Stimulated activated CD4-positive, alpha-beta T cell treated with anti-CD3 and anti-CD28 coated beads, Interleukin-2, amount 100 ng/mL, for 4 hours (primary cell): Measurements from ENCODE around the gene RHBG.

ENCODE experiments used
- DNase-seq: peaks from one replicate; pipeline ENCODE4 v3.0.0-alpha.2; 2020; ENCODE audit warnings: low read depth

The RHBG gene

DNA sequence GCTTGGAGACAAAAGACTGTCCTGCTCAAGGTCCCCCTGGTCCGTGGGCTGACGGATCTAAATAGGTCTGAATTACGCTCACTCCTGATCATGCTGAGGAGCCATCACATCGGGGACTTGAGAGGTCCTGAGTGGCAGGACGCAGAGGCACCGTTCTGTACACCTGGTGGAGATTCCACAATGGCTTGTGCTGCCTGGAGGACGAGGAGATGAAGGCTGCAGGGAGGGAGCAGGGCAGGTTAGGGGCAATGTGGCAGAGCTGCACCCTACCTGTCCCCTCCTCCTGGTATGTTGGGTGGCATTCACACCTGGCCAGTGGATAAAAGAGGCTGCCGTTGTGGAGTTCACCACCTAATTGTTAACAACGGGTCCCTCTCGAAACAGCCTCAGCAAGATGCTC lies 38.7 kb downstream of the RHBG start:
- no peak for DNase-seq

DNA sequence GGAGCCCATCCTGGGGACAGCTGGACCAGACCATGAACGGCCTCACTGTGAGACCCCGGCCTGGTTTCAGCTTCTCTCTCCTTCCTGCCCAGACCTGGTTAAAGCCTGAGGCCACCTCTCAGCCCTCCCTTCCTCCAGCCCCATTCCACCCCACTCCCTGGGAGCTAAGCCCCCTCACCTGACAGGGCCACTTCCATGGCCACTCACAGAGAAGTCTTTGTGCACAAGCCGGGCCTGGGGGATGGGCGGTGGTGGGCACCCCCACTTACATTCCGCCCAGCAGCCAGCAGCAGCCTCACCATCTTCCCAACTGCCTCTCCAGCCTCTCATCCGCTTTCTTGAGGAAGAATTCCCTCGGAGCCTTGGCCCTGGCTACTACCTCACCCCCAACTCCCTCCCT lies 40.4 kb downstream of the RHBG start:
- no peak for DNase-seq

DNA sequence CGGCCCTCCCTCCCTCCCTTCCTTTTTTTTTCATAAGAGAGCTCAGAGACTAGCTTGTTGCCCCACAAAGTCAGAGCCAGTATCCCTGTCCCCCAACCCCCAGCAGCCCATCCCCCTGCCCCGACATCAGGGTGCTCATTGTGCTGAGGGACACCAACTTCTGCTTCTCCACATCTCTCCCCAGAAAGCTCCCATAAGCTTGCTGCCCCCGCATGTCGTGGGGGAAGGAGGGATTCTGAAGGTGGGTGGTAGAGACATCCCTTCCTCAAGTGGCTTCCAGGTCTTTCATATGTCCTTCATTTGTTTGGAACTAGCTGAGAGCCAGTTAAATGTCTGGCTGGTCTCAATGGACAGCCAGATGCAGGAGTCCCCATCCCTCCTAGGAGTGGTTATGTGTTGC lies 41.2 kb downstream of the RHBG start:
- DNase-seq, result no peak

DNA sequence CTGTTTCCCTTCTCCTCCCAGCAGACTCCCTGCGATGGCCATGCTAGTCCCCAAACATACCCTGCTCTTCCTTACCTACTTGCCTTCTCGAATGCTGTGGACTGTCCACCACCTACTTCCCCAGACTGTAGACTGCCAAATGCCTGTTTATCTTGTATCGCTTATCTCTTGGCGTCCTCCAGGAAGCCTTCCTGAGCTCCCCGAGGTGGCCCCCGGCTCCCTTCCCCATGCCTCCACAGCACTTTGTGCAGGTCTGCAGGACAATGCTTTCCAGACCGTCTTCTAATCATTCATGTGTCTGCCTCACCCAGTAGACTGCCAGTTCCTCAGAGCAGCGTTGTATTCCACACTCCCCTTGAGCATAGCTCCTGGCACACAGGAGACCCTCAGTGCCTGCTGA lies 41.7 kb downstream of the RHBG start:
- no peak for DNase-seq

DNA sequence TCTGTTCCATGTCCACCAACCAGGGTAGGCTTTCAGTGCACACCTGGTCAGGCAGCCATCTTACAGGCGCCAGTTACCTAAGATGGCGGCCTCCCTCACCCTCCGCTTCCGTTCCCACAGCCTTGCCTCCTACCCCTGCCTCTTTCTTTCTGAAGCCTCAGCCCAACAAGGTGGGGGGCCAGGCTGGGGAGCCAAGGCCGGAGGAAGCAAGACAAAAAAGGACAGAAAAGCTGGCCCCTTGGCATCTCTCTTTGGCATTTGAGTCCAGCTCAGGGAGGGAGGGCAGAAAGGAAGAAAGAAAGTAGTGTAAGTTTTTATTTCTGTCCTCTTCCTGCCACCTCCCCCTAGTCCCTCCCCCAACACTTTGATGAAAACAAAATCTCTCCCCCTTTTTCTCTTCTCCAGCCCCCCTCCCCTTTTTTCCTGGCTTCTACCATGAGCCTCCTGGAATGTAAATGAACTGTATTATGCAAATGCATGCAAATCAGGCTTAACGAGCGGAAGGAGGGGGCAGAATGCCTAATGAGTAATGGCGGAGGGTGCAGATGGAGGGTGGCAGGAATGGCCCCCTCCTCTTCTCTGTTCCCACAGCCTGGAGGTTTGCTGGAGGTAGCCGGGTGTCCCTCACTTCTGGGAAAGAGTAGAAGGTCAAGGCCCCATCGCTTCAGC lies 43.8 kb downstream of the RHBG start:
- DNase-seq, result no peak

DNA sequence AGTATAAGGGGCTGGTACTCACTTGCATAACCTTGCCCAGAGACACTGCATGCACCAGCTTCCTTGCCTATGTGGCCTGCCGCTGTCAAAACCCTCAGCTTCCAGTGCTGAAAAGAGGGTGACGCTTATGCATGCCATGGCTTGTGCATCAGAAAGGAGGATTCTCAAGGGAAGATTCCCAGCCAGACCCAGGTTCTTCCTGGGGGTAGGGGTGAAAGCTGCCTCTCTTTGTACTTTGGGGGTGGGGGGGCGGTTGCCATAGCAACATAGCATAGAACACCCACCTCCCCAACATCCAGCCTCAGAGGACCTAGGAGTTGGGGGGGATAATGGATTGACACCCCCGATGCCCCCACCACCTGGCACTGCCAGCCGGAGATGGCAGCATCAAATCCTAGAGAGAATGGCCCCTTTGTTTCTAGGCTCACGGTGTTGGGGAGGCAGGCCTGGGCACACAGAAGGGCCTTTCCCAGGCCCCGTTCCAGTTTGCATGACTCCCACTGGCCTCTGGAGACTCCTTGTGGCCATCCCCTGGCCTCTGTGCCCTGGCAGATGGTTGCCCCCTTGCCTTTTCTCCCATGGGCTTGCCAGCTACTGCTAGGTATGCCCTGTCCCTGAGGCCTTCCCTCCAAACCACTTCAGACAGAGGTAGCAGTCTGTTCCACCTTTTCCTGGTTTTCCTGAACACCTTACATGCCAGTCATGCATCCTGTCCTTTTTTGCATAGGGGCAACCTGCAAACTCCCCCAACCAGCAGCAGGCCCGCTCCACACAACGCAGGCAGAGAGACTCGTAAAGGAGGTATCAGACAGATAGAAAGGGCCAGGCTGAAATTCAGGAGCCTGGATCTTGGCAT lies 44.6 kb downstream of the RHBG start:
- no peak for DNase-seq

DNA sequence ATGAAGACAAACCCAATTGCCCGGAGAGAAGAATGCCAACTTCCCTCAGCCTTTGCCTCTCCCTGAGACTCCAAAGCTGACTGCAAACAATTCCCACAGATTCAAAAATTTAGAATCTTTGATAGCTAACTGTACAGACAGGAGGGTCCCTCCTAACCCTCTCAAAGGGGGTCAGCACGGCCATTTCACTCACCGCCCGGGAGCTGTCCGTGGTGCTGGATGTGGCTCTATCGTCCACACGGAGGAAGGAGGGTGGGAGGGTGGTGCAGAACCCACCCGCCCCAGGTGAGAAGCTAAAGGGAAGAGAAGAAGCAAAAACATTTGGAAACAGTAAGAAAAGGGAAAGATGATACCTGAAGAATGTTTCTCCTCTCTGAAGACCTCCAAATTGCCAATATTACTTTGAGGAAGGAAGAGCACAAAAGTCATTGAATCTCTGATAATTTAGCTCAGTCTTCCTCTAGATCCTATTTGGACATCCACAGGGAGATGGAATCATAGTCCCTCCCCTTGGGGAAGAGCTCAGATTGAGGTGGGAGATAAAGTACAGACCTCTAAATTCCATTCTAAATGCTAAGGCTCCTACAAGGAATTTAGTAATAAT lies 45.6 kb downstream of the RHBG start:
- no peak for DNase-seq

DNA sequence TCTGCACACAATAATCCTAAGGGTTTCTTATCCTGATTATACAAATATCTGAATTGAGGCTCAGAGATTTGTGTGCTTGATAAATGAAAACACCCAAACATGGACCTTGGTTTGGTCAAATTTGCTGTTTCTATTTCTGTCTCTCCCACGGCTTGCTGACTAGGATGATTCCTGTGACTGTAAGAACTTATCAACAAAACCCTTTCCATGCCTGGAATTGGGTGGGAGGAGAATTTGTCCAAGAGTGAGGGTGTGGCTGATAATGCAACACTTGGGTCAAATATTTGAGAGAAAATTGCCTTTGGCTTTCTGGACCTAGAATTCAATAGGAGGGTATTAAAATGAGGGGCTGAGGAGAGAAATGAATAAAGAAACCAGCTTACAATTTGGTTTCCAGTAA lies 48.0 kb downstream of the RHBG start:
- DNase-seq, result no peak

DNA sequence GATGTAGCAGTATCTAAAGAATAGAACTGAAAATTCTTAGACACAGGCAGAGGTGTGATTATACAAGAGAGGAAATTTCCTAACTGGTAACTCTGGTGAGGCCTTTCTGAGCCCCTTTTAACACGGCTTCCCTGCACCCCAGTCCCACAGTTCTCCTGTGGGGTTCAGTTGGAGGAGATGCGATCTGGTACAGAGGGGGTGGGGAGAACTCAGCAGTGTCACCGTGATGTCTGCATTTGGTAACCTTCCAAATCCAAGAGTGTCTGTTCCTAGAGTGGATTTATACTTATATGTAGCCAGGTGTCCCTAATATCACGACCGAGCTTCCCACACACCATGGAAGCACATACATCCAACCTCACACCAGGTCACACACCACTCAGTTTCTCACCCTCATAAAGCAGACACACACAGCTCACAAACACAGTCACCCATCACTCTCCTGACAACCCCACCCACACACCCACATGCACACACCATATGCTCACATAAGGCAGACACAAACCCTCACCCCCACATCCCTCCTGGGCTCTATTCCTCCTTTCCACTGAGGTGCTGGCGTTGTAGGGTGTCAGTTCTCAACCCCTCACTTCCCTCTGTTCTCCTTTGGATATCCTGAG lies 48.5 kb downstream of the RHBG start:
- no peak for DNase-seq

DNA sequence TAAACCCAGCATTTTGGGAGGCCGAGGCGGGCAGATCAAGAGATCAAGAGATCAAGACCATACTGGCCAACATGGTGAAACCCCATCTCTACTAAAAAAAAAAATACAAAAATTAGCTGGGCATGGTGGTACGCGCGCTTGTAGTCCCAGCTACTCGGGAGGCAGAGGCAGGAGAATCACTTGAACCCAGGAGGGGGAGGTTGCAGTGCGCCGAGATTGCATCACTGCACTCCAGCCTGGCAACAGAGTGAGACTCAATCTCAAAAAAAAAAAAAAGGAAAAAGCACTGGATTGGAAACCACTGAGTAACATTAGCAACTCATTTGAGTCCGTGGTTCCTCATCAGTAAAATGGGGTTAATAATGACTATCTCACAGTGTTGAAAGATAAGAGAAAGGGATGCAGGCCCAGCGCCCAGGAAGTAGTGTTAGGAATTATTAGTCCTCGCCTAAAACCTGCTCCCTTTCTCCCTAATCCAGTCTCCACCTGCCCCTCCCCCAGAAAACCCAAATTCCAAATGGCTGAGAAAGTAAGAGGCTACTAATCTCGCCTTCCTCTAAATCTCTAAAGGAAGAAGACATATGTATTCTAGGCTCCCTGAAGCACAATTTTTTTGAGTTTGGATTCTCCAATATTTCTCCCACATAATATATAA lies 49.5 kb downstream of the RHBG start:
- no peak for DNase-seq

DNA sequence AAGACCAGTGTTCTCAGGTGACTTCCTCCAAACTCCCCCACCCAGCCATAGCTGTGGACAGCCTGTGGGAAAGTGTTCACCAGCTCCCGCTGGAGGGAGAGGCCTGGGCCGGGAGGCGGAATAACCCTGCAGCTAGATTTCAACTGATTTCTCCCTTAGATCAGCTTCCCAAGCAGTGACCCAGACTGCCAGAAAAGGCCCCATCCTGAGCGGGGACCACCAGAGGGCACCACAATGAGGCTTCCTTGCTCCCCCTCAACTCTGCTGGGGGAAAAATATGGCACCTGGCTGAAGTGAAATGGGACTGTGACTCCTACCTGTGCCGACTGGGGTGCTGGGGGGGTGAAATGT lies 50.8 kb downstream of the RHBG start:
- no peak for DNase-seq

DNA sequence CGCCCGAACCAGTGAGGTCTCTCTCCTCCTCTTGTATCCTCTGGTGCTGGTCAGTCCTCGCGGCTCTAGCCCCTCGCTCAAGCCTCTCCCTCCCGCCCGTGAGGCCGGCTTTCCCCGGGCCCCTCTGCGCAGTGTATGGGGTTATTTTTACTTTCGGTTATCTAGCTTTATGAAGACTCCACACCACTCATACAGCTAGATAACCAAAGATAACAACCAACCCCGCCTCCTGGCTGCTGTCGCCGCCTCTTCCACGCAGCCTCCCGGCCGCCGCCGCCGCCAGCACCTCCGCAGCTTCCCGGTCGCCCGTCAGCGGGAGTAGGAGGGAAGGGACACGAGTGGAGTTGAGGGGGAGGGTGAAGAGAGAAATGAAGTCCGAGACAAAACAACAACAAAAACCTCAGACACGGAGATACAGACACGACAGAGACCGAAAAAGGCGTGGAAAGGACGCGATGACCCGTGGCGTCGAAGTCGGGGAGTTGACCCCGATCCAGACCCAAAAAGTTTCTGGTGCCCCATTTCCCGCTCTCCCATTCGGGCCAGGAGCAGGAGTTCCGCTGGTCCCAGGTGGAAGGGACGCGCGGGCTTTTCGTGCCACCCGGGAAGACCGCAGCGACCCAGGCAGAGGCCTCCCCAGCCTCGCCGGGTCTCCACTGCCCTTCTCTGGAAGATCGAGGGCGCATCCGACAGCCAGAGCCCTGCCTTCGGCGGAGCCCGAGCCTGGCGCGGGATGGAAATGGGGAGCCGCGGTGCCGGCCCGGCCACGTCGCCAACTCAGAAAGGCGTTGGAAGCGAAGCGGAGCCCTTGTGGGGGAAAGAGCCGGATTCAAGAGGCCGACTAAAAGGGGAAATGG lies 51.4 kb downstream of the RHBG start:
- DNase-seq, result peak; percentile 36

DNA sequence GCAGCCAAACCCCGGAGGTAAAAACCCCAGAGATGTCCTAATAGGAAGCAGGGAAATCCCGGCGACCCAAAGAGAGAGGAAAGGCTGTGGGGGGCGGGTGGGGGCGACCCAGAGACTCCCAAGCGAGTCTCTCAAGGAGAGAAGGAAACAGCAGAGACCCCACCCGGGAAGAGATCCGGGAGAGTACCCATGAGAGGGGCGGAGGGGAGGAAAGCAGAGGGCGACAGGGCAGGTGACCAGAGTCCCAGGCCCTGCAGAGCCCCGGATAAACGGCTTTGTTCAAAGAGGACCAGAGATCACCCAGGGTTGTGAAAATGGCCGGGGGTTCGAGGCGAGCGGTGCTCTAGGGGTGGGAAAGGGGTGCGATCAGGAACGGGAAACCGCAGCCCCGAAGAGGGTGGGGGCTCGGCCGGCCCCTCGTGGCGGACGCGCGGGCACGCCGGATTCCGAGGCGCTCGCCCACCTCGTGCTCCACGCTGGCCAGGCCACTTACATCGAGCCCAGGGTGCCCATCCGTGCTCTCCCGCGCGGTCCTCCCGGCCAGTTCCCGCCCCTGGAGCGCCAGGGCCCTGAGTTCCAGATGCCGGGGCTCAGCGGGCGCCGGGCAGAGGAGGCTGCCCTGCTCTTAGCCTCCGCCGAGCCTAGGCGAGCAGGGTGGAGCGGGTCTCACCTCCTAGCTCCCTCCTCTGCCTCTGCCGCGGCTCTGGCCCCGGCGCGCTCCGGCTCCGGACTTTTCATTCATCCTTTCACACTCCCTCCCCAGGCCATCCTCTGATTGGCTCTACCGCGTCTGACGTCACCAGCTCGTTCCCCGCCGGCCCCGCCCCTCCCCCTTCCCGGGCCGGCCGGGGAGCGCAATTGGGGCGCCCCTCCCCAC lies 52.3 kb downstream of the RHBG start:
- peak; percentile 41 for DNase-seq

DNA sequence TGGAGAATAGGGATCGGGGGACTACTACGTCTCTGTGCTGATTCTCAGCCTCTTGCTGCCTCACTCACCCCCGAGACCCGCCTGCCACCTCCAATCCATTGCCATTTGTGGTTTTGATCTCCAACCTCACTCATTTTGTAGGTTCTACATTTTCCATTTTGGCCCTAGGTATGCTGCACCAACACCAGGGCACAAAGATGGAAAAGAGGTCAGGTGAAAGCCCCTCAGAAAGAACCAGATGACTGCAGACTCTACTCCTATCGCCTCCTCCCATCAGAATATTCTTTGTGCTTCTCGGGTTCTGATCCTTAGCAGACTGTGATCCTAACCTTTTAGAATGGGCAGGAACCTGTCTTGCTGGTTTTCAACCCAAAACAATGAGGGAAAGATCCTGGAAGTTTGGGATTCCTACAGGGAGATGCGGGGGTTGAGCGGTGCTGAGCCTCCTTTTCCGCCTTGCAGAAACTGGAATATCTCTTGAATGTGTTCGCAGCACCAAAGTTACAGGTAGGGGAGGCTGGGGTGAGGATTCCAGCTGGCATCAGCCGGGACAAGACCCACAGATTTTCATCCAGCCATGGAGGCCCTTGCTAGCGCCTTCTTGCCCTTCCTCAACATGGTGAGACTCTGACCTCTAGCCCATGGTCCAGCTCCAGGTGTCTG lies 53.1 kb downstream of the RHBG start:
- DNase-seq, result no peak

DNA sequence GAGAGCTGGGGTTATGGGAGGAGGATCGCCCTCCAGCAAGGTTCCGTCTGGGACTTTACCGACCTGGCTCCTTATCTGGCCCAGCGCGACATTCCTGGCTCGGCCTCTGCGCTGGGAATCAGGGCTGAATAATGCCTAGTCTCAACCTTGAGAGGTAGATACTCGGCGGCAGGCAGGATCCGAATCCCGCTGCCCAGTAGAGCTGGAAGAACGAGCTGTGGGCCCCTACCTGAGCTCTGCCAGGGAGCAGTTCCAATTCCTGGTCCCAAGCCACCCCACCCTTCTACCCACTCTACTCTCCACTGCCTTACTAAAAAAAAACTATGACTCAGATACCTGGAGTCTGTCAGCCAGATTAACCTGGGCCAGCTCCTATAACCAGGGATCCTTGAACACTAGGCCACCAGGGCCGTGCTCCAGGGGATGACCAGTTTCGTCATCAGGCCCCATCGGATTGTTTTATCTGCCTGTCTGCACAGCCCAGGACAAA lies 53.6 kb downstream of the RHBG start:
- no peak for DNase-seq

DNA sequence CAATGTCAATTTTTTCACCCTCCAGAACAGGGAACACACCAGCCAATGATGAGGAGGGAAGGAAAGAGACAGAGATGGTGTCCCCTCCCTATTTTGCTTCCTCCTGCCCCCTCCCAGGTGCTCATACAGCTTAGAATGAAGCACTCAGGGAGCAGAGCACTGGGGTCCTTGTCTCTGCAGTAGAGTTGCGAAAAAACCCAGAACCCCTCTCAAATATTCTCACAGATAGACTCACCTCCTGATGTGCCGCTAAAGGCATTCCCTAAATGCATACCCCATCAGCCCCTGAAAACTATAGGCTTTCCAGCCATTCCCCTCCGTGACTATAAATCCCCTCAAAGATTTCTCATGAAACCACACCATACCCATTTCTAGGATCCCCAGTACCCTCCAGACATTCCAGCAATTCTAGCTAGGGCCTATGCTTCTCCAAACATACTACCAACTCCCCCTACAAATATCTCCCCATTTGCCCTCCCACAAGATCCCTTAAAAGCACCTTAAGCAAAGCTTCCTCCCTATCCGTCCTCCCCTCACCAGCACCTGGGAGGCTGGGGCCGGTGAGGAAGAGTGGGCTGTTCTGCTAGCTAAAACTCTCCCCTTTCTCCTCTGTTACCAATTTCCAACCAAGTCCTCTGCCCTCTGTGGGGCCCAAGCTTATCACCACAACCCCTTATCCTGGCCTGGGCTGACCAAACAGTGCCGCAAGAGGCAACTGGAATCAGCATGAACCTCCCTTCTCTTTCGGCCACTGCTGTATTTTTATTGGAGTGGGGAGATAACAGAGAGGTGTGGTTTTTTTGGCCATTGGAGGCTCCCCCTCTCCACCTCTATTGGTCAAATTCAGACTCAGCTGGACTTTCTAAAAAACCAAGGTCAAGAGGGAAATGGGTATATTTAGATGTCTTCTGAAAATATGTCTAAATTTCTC lies 54.7 kb downstream of the RHBG start:
- no peak for DNase-seq

DNA sequence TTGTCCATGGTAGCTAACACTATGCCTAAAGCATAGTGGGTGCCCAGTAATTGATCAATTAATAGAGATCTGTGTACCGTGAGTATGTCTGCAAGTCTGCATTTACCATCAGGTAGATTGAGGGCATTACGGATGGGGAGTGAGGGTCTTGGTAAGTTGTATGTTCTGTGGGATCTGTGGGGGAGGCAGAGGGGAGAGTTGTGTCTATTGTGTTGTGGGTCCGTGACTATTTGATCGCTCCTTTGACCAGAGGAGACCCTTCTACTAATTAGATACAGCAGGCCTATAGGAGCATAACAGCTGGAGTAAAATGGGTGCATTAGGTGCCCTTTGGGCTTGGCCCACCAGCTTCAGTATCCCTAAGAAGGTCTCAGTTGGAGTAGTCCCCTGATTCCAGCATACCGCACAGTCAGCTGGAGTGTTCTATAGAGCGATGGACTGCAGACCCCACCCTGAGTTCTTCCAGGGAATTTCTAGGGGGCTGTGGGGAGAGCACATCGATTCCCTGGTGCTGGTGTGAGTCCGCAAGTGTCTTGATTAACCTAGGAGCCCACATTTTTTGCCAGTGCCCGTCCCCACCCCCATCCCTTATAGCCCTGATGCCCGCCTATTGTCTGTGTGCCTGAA lies 55.9 kb downstream of the RHBG start:
- DNase-seq, result no peak

DNA sequence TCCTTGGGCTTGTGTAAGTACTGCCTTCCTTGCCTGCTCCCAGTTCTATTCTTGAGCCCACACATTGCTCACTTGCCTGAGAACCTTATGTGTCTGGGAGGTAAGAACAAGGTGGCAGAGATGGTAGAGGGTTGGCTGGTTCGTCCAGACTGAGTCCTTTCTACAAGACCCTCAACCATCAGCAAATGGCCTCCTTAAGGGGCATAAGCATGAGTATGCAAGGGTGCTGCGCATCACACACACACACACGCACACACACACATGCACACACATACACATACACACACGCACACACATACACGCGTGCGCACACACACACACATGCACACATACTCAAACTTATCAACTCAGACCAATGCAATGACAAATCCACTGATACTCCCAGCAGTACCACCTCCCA lies 56.9 kb downstream of the RHBG start:
- no peak for DNase-seq
